HEK293 (cell line): ENCODE measurements around the gene MAP7.

Experiments used
- CTCF ChIA-PET: fragments of 350-600 bp; formaldehyde crosslinking; extraction: SDS; loops from one replicate; lab custom pipeline; 2021; ENCODE audit warnings: antibody characterized with exemption; lab: Yijun Ruan, JAX
- POLR2A ChIA-PET: fragments of 300-600 bp; formaldehyde crosslinking; extraction: SDS; loops from one replicate; lab custom pipeline; 2020; ENCODE audit warnings: antibody characterized with exemption, inconsistent platforms; lab: Yijun Ruan, JAX
- H3K27ac ChIP-seq: fragments of 200-500 bp; sonication (Bioruptor generic); 2 replicates; pipeline ENCODE4 v1.5.1; 2014; ENCODE audit warnings: low read depth, low read length, control low read depth, inconsistent platforms; ENCODE audit errors: extremely low read depth
- H3K36me3 ChIP-seq, 2 experiments: fragments of 200-500 bp in 1 of 2; sonication (Bioruptor generic) in 1 of 2; 1 replicate in 1 of 2; 2 replicates in 1 of 2; pipeline ENCODE4 v1.5.1; 2014 to 2017; ENCODE audit warnings: inconsistent platforms in 2 of 2, low read length in 2 of 2; ENCODE audit not compliant: control insufficient read depth in 2 of 2, insufficient read depth in 1 of 2
- H3K4me1 ChIP-seq: fragments of 200-500 bp; sonication (Bioruptor generic); 2 replicates; pipeline ENCODE4 v1.5.1; 2014; ENCODE audit warnings: mild to moderate bottlenecking, low read length, inconsistent platforms; ENCODE audit not compliant: control insufficient read depth, insufficient read depth
- H3K4me3 ChIP-seq: 2 replicates; pipeline ENCODE4 v1.5.1; 2011; ENCODE audit warnings: low read depth, mild to moderate bottlenecking, control low read depth, low read length, moderate library complexity
- H3K9me3 ChIP-seq: fragments of 200-500 bp; sonication (Bioruptor generic); 2 replicates; pipeline ENCODE4 v1.5.1; 2014; ENCODE audit warnings: low read depth, low read length, inconsistent platforms; ENCODE audit not compliant: control insufficient read depth, insufficient read depth
- BCL11B ChIP-seq: fragments of 450-650 bp; formaldehyde crosslinking; IDR thresholded peaks from 2 replicates; pipeline ENCODE4 v1.5.1; 2016; ENCODE audit warnings: low read depth, missing biosample characterization, missing genetic modification characterization
- FEZF1 ChIP-seq: fragments of 450-650 bp; formaldehyde crosslinking; IDR thresholded peaks from 2 replicates; pipeline ENCODE4 v1.5.1; 2016; ENCODE audit warnings: missing biosample characterization, missing genetic modification characterization
- GLI4 ChIP-seq: fragments of 450-650 bp; formaldehyde crosslinking; IDR thresholded peaks from 2 replicates; pipeline ENCODE4 v1.5.1; 2016; ENCODE audit warnings: missing biosample characterization, missing genetic modification characterization
- HOXA7 ChIP-seq: sonication (generic); formaldehyde crosslinking; IDR thresholded peaks from 2 replicates; pipeline ENCODE4 v1.8.1; 2022; ENCODE audit warnings: missing genetic modification reagents, borderline replicate concordance
- PRDM1 ChIP-seq: fragments of 450-650 bp; formaldehyde crosslinking; IDR thresholded peaks from 2 replicates; pipeline ENCODE4; 2016; ENCODE audit warnings: missing biosample characterization, missing genetic modification characterization
- SALL2 ChIP-seq: fragments of 450-650 bp; formaldehyde crosslinking; IDR thresholded peaks from 2 replicates; pipeline ENCODE4 v1.5.0; 2017; ENCODE audit warnings: missing biosample characterization, mild to moderate bottlenecking, missing genetic modification characterization, borderline replicate concordance
- SP7 ChIP-seq: fragments of 450-650 bp; formaldehyde crosslinking; IDR thresholded peaks from 2 replicates; pipeline ENCODE4 v1.5.1; 2016; ENCODE audit warnings: missing biosample characterization, missing genetic modification characterization
- ZEB2 ChIP-seq: fragments of 450-650 bp; formaldehyde crosslinking; IDR thresholded peaks from 2 replicates; pipeline ENCODE4 v1.5.1; 2016; ENCODE audit warnings: missing biosample characterization, missing genetic modification characterization
- ZNF138 ChIP-seq: fragments of 450-650 bp; formaldehyde crosslinking; IDR thresholded peaks from 2 replicates; pipeline ENCODE4 v1.5.1; 2016; ENCODE audit warnings: missing biosample characterization, missing genetic modification characterization, borderline replicate concordance
- ZNF184 ChIP-seq: fragments of 450-650 bp; IDR thresholded peaks from 2 replicates; pipeline ENCODE4 v1.5.1; 2018; ENCODE audit warnings: missing biosample characterization, mild to moderate bottlenecking, missing genetic modification characterization
- ZNF239 ChIP-seq: fragments of 450-650 bp; formaldehyde crosslinking; IDR thresholded peaks from 2 replicates; pipeline ENCODE4 v1.5.1; 2016; ENCODE audit warnings: missing biosample characterization, missing genetic modification characterization
- ZNF24 ChIP-seq: fragments of 450-650 bp; formaldehyde crosslinking; IDR thresholded peaks from 2 replicates; pipeline ENCODE4 v1.5.1; 2016; ENCODE audit warnings: missing biosample characterization, missing genetic modification characterization
- ZNF292 ChIP-seq: fragments of 450-650 bp; formaldehyde crosslinking; IDR thresholded peaks from 2 replicates; pipeline ENCODE4 v1.5.1; 2016; ENCODE audit warnings: low read depth, missing biosample characterization, missing genetic modification characterization, borderline replicate concordance
- ZNF350 ChIP-seq: fragments of 450-650 bp; formaldehyde crosslinking; IDR thresholded peaks from 2 replicates; pipeline ENCODE4 v1.5.0; 2017; ENCODE audit warnings: missing biosample characterization, mild to moderate bottlenecking, missing genetic modification characterization
- ZNF423 ChIP-seq: fragments of 450-650 bp; formaldehyde crosslinking; IDR thresholded peaks from 2 replicates; pipeline ENCODE4 v1.5.1; 2016; ENCODE audit warnings: missing biosample characterization, missing genetic modification characterization
- ZNF544 ChIP-seq: fragments of 450-650 bp; formaldehyde crosslinking; IDR thresholded peaks from 2 replicates; pipeline ENCODE4 v1.5.0; 2017; ENCODE audit warnings: missing biosample characterization, missing genetic modification characterization
- ZNF585B ChIP-seq: fragments of 450-650 bp; formaldehyde crosslinking; IDR thresholded peaks from 2 replicates; pipeline ENCODE4 v1.5.1; 2016; ENCODE audit warnings: missing biosample characterization, missing genetic modification characterization
- ZNF621 ChIP-seq: fragments of 450-650 bp; formaldehyde crosslinking; IDR thresholded peaks from 2 replicates; pipeline ENCODE4 v1.5.1; 2017; ENCODE audit warnings: missing biosample characterization, missing genetic modification characterization
- ZNF624 ChIP-seq: fragments of 450-650 bp; formaldehyde crosslinking; IDR thresholded peaks from 2 replicates; pipeline ENCODE4 v1.5.1; 2017; ENCODE audit warnings: missing biosample characterization, missing genetic modification characterization
- ZNF664 ChIP-seq: fragments of 450-650 bp; formaldehyde crosslinking; IDR thresholded peaks from 2 replicates; pipeline ENCODE4 v1.5.1; 2016; ENCODE audit warnings: missing biosample characterization, missing genetic modification characterization
- ZNF747 ChIP-seq: fragments of 450-650 bp; formaldehyde crosslinking; IDR thresholded peaks from 2 replicates; pipeline ENCODE4 v1.5.1; 2016; ENCODE audit warnings: missing biosample characterization, missing genetic modification characterization
- ZNF792 ChIP-seq: fragments of 450-650 bp; formaldehyde crosslinking; IDR thresholded peaks from 2 replicates; pipeline ENCODE4 v1.5.1; 2016; ENCODE audit warnings: missing biosample characterization, missing genetic modification characterization
- TF ChIP-seq, protein P1 (sequence below): fragments of 450-650 bp; formaldehyde crosslinking; IDR thresholded peaks from 2 replicates; pipeline ENCODE4 v1.5.0; 2017; ENCODE audit warnings: missing biosample characterization, missing genetic modification characterization, borderline replicate concordance
- TF ChIP-seq, protein P2 (sequence below): fragments of 450-650 bp; formaldehyde crosslinking; IDR thresholded peaks from 2 replicates; pipeline ENCODE4 v1.5.1; 2016; ENCODE audit warnings: missing biosample characterization, missing genetic modification characterization
- TF ChIP-seq, protein P3 (sequence below): fragments of 450-650 bp; IDR thresholded peaks from 2 replicates; pipeline ENCODE4 v1.5.1; 2018; ENCODE audit warnings: missing biosample characterization, missing genetic modification characterization

Gene MAP7

GRCh38 chr6:136594671-136595070, 44.4 kb upstream of the MAP7 start:
- H3K4me1 ChIP-seq: no peaks in the 10 kb centered on the region
- ChIA-PET CTCF (interaction anchor here (0.6 to 1.7 kb wide), 4 partner anchors 11 to 982 kb away, joined by 3 to 4 read pairs (median 3); partner anchors contain the start of gene MAP3K5), POLR2A (no interaction called here)
- peaks cover 9 to 25% of the 10 kb centered on the region in 2 experiments for H3K36me3 ChIP-seq
- no peaks in the 10 kb centered on the region for H3K9me3 ChIP-seq
- TF ChIP-seq ZNF585B (tag by site-specific recombination): no peak
- TF ChIP-seq ZNF544 (tag by site-specific recombination): no peak
- TF ChIP-seq, protein P1, sequence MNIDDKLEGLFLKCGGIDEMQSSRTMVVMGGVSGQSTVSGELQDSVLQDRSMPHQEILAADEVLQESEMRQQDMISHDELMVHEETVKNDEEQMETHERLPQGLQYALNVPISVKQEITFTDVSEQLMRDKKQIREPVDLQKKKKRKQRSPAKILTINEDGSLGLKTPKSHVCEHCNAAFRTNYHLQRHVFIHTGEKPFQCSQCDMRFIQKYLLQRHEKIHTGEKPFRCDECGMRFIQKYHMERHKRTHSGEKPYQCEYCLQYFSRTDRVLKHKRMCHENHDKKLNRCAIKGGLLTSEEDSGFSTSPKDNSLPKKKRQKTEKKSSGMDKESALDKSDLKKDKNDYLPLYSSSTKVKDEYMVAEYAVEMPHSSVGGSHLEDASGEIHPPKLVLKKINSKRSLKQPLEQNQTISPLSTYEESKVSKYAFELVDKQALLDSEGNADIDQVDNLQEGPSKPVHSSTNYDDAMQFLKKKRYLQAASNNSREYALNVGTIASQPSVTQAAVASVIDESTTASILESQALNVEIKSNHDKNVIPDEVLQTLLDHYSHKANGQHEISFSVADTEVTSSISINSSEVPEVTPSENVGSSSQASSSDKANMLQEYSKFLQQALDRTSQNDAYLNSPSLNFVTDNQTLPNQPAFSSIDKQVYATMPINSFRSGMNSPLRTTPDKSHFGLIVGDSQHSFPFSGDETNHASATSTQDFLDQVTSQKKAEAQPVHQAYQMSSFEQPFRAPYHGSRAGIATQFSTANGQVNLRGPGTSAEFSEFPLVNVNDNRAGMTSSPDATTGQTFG: no peak
- TF ChIP-seq ZNF239 (tag by site-specific recombination): no peak
- no peak for TF ChIP-seq SALL2 (tag by site-specific recombination)
- TF ChIP-seq, protein P2, sequence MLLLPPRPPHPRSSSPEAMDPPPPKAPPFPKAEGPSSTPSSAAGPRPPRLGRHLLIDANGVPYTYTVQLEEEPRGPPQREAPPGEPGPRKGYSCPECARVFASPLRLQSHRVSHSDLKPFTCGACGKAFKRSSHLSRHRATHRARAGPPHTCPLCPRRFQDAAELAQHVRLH (tag by site-specific recombination): no peak
- TF ChIP-seq ZNF664 (tag by site-specific recombination): no peak
- no peak for TF ChIP-seq ZNF138
- TF ChIP-seq SP7: no peak
- no peak for TF ChIP-seq ZNF423 (tag by site-specific recombination)
- no peak for TF ChIP-seq ZNF292 (tag by site-specific recombination)
- TF ChIP-seq ZNF621 (tag by site-specific recombination): no peak
- TF ChIP-seq ZEB2 (tag by site-specific recombination): no peak
- H3K4me3 ChIP-seq: no peak overlapping the region
- H3K27ac ChIP-seq: no peak overlapping the region

DNA sequence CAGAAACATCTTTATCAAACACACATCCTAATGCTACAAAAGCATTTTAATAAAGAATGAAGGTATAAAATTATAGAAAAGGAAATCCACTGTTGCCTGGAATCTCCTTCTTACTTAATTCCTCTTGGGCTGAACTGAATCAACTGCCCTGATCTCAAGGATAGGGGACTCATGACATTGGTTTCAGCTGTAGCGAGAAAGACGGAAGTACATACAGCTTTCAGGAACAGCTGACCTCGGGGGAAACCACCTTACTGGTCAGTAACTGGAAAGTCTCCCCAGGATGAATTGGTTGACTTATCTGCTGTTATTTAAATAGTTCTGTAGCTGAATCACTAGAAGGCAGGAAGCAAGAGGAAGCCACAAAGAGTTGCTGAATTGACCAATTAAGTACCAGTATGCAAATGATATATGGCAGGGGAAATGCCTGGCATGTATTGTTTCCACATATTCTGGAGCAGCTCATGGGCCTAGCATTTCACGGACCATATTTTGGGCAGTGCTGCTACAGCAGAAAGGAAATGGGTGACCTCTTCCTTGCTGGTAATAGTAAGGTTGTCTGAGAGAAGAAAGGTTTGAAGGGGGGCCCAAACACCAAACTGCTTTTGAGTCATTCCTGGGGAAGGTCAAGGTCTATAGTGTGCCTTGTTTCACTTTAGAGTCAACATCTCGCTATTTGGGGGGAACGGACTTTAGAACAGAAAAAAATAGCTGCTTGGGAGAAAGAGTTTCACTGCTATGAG, 43.7 kb upstream of the MAP7 start:
- TF ChIP-seq FEZF1: no peak
- TF ChIP-seq ZNF792 (tag by site-specific recombination): no peak
- TF ChIP-seq PRDM1 (tag by site-specific recombination): no peak
- TF ChIP-seq ZNF747: no peak
- TF ChIP-seq ZNF350 (tag by site-specific recombination): no peak
- no peak for TF ChIP-seq BCL11B (tag by site-specific recombination)
- no peak for TF ChIP-seq ZNF24 (tag by site-specific recombination)
- TF ChIP-seq ZNF184 (tag by site-specific recombination): no peak
- no peak for TF ChIP-seq GLI4 (tag by site-specific recombination)
- no peak for TF ChIP-seq ZNF423 (tag by site-specific recombination)
- no peak for TF ChIP-seq ZNF624 (tag by site-specific recombination)
- TF ChIP-seq, protein P3, sequence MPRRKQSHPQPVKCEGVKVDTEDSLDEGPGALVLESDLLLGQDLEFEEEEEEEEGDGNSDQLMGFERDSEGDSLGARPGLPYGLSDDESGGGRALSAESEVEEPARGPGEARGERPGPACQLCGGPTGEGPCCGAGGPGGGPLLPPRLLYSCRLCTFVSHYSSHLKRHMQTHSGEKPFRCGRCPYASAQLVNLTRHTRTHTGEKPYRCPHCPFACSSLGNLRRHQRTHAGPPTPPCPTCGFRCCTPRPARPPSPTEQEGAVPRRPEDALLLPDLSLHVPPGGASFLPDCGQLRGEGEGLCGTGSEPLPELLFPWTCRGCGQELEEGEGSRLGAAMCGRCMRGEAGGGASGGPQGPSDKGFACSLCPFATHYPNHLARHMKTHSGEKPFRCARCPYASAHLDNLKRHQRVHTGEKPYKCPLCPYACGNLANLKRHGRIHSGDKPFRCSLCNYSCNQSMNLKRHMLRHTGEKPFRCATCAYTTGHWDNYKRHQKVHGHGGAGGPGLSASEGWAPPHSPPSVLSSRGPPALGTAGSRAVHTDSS (tag by site-specific recombination): no peak
- TF ChIP-seq HOXA7 (CRISPR knock-in tag): no peak
- no peak overlapping the region for H3K27ac ChIP-seq
- peaks cover 9 to 31% of the 10 kb centered on the region in 2 experiments for H3K36me3 ChIP-seq
- no peaks in the 10 kb centered on the region for H3K9me3 ChIP-seq
- no peaks in the 10 kb centered on the region for H3K4me1 ChIP-seq
- POLR2A ChIA-PET: no interaction called here
- H3K4me3 ChIP-seq: no peak overlapping the region
- CTCF ChIA-PET: interaction anchor here (0.6 to 1.7 kb wide), 5 partner anchors 10 to 982 kb away, joined by 3 to 4 read pairs (median 3); partner anchors contain the start of gene MAP3K5
